Fibroblast of mammary gland (primary cell): ENCODE results near the gene WFDC8.

ENCODE experiments used
- DNase-seq: peaks from one replicate; pipeline ENCODE4 v3.0.0-alpha.2; 2010; ENCODE audit warnings: low read depth
- H3K4me3 ChIP-seq: 2 replicates; pipeline ENCODE4 v1.5.1; 2011; ENCODE audit warnings: low read depth, mild to moderate bottlenecking, low read length, moderate library complexity; ENCODE audit not compliant: control insufficient read depth
- TF ChIP-seq, protein P1 (sequence below): conservative IDR thresholded peaks from 2 replicates; pipeline ENCODE4 v1.5.1; 2011; ENCODE audit warnings: low read depth, low read length, inconsistent platforms; ENCODE audit not compliant: control insufficient read depth, insufficient read depth

WFDC8 gene

DNA sequence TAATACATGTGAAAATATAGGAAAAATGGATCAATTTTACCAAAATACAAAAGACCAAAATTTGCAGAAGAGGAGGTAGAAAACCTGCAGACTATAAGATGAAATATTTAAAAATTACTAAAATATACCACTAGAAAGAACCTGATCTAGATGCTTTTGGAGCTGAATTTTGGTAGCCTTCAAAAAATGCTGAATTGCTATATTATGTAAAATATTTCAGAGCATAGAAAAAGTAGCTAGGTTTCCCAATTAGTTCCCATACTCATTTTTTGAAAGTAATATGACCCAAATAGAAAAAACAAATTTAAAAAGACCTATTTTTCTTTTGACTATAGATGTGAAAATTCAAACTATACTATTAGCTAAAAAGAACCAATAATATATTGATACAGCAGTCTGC is 28.3 kb downstream of the WFDC8 start:
- TF ChIP-seq, protein P1, sequence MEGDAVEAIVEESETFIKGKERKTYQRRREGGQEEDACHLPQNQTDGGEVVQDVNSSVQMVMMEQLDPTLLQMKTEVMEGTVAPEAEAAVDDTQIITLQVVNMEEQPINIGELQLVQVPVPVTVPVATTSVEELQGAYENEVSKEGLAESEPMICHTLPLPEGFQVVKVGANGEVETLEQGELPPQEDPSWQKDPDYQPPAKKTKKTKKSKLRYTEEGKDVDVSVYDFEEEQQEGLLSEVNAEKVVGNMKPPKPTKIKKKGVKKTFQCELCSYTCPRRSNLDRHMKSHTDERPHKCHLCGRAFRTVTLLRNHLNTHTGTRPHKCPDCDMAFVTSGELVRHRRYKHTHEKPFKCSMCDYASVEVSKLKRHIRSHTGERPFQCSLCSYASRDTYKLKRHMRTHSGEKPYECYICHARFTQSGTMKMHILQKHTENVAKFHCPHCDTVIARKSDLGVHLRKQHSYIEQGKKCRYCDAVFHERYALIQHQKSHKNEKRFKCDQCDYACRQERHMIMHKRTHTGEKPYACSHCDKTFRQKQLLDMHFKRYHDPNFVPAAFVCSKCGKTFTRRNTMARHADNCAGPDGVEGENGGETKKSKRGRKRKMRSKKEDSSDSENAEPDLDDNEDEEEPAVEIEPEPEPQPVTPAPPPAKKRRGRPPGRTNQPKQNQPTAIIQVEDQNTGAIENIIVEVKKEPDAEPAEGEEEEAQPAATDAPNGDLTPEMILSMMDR = no peak
- DNase-seq = no peak
- no peak overlapping the region for H3K4me3 ChIP-seq

DNA sequence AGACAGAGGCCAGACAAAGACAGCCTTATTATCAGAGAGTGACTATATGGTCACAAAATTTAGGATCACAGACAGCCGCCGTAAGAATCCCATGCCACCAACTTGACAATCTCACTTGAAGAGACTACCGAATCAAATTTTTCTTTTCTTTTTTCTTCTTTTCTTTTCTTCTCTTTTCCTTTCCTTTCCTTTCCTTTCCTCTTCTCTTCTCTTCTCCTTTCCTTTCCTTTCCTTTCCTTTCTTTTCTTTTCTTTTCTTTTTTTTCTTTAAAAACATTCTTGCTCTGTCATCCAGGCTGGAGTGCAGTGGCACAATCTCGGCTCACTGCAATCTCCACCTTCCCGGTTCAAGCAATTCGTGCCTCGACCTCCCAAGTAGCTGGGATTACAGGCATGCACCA is 30.7 kb downstream of the WFDC8 start:
- DNase-seq = no peak
- TF ChIP-seq, protein P1 = no peak
- no peak overlapping the region for H3K4me3 ChIP-seq

DNA sequence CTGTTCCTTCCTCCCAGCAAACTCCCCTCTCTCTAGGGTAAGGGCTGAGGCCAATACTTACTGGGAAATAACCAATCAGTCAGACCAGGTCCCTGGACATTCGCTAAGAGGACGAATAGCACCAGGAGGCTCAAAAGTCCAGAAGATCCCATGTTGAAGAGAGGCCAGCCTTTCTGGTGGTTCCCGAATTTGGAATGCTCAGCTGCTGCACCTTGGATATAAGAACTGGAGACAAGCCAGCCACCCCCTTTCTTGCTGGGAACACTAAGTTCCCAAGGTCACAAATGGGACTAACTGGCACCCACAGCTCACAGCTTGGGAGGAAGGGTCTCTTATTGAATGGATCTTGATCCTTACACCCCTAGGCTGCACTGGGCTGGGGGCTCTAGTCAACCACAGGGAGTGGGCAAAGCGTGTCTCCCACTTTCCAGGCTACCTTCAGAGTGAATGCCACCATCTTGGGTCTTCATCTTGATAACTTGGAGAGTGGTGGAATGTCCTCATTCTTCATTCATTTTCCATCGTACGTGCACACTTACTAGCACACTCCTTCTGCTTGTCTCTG is 31.8 kb downstream of the WFDC8 start, which contains the start of gene EPPIN:
TSS of gene EPPIN (minus strand) at position 196 of the 565 bp plus-strand sequence. CDS start at position 152, 44 bp downstream.
- TF ChIP-seq, protein P1 = no peak

DNA sequence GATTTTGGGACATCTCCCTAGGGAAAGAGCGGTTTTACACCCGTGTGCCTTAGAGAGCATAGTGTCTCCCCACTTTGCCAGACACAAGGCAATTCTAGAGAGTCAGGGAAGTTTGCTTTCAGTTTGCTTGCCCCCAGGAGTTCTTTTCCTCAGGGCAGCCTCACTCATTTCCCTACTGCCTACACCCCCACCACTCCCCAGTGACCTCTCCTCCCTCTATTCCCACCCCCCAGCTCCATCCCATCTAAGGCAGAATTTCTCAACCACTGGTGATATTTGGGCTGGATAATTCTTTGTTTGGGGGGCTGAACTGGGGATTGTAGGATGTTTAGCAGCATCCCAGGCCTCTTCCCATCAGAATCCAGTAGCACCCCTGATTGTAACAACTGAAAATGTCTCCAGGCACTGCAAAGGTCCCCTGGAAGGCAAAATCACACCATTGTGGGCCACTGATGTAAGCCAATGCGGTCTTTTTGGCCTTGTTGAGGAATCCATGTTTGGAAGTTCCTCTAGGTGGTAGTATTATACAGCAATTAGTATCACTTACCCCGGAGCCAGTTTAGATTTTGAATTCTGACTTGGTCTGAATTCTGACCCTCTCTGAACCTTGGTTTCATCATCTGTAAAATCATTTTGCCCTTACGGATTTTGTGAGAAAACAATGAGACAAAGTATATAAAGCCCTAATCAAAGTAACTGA is 33.2 kb downstream of the WFDC8 start:
- TF ChIP-seq, protein P1 = peak; percentile 54
- peak; percentile 58 for DNase-seq
- no peak overlapping the region for H3K4me3 ChIP-seq

More for the DNA sequence above, 31.8 kb downstream of the WFDC8 start, which contains the start of gene EPPIN:
- DNase-seq = no peak
- no peak within 1 kb of the TSS for H3K4me3 ChIP-seq

DNA sequence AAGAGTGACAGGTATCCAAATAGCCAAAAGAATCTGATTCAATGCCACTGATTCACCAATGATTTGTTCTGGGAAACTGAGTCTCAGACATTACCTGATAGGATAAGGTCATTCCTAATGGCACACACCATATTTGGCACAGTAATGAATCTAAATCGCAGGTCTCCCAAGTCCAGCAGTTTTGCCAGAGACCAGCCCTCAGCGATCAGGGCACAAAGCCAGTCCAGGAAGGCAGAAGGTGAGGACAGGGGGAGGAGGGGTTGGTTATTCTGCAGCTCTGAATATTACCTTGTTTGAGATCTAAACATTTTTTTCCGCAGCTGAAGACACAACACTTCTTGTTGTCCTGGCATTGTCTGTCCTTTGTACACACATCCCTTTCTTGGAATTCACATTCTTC is 33.7 kb downstream of the WFDC8 start:
- H3K4me3 ChIP-seq = no peak overlapping the region
- DNase-seq = no peak
- TF ChIP-seq, protein P1 = no peak

DNA sequence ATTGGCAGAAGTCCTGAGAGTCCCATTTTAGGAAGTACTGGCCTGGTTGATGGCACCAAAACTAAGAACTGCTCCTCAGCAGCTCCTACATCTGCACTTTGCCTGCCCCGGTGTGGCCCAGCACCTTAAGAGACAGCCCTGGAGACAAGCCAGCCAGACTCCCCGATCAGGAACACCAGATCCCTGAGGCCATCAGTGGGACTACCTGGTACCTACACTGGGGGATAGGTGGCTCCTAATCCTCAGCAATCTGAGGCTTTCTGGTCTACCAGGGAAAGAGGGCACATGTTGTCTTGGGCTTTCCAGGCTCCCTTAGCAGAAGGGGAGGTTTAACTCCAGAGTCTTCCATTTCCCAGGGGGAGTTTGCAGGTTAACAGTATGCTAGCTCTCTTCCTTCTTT is 39.7 kb downstream of the WFDC8 start, which contains the start of gene WFDC6:
TSS of gene WFDC6 (minus strand) at position 101 of the 400 bp plus-strand sequence. CDS start at position 26, 75 bp downstream.
- no peak for DNase-seq
- TF ChIP-seq, protein P1 = no peak

More for the DNA sequence above, 39.7 kb downstream of the WFDC8 start, which contains the start of gene WFDC6:
- no peak within 1 kb of the TSS for H3K4me3 ChIP-seq
